Trophoblast cell (in vitro differentiated cells and primary cell): ENCODE results near the gene AKIRIN1.
"Not testable (repeated sequence)": the region's sequence is repeated elsewhere in the genome, so short reads cannot be mapped to it uniquely, and the experiment has no call there.

Source experiments
- DNase-seq, 2 donors: peaks; one replicate each; pipeline ENCODE4 v3.0.0-alpha.2; 2016
- H2AFZ ChIP-seq: 2 replicates; pipeline ENCODE4 v1.6.1; 2013; ENCODE audit warnings: low read length, moderate library complexity, mild to moderate bottlenecking; ENCODE audit not compliant: insufficient read depth, poor library complexity
- H2AK5ac ChIP-seq: 2 replicates; pipeline ENCODE4 v1.6.1; 2013; ENCODE audit warnings: mild to moderate bottlenecking, low read length
- H2BK120ac ChIP-seq: 2 replicates; pipeline ENCODE4 v1.6.1; 2013; ENCODE audit warnings: low read length, mild to moderate bottlenecking, moderate library complexity; ENCODE audit not compliant: insufficient read depth, poor library complexity
- H2BK12ac ChIP-seq: 2 replicates; pipeline ENCODE4 v1.6.1; 2013; ENCODE audit warnings: mild to moderate bottlenecking, low read length, moderate library complexity
- H2BK5ac ChIP-seq: 2 replicates; pipeline ENCODE4 v1.6.1; 2013; ENCODE audit warnings: low read length, low read depth, moderate library complexity, mild to moderate bottlenecking; ENCODE audit not compliant: poor library complexity
- H3K14ac ChIP-seq: 2 replicates; pipeline ENCODE4 v1.6.1; 2013; ENCODE audit warnings: mild to moderate bottlenecking, low read length
- H3K18ac ChIP-seq: 2 replicates; pipeline ENCODE4 v1.6.1; 2013; ENCODE audit warnings: mild to moderate bottlenecking, low read length
- H3K23ac ChIP-seq: 2 replicates; pipeline ENCODE4 v1.6.1; 2013; ENCODE audit warnings: low read length
- H3K27ac ChIP-seq: 2 replicates; pipeline ENCODE4 v1.5.1; 2013; ENCODE audit warnings: low read depth, mild to moderate bottlenecking, inconsistent platforms, low read length, moderate library complexity
- H3K27me3 ChIP-seq: 2 replicates; pipeline ENCODE4 v1.6.1; 2013; ENCODE audit warnings: inconsistent platforms, mild to moderate bottlenecking, low read length, moderate library complexity; ENCODE audit not compliant: insufficient read depth
- H3K36me3 ChIP-seq, 2 experiments: 1 replicate in 1 of 2; 2 replicates in 1 of 2; pipeline ENCODE4 v1.6.1; 2013; ENCODE audit warnings: low read length in 2 of 2, mild to moderate bottlenecking in 2 of 2, moderate library complexity in 1 of 2; ENCODE audit not compliant: insufficient read depth in 2 of 2, control insufficient read depth in 1 of 2
- H3K4ac ChIP-seq: 2 replicates; pipeline ENCODE4 v1.6.1; 2013; ENCODE audit warnings: low read depth, mild to moderate bottlenecking, low read length, moderate library complexity
- H3K4me1 ChIP-seq, 2 experiments: 1 replicate in 1 of 2; 2 replicates in 1 of 2; pipeline ENCODE4 v1.6.1; 2013; ENCODE audit warnings: low read length in 2 of 2, mild to moderate bottlenecking in 2 of 2, moderate library complexity in 1 of 2; ENCODE audit not compliant: insufficient read depth in 2 of 2, control insufficient read depth in 1 of 2
- H3K4me2 ChIP-seq: 2 replicates; pipeline ENCODE4 v1.6.1; 2013; ENCODE audit warnings: inconsistent platforms, mild to moderate bottlenecking, low read length, moderate library complexity
- H3K4me3 ChIP-seq: 2 replicates; pipeline ENCODE4 v1.5.1; 2013; ENCODE audit warnings: mild to moderate bottlenecking, low read depth, low read length, inconsistent platforms
- H3K79me1 ChIP-seq: one replicate; pipeline ENCODE4 v1.6.1; 2013; ENCODE audit warnings: low read length
- H3K79me2 ChIP-seq: 2 replicates; pipeline ENCODE4 v1.6.1; 2013; ENCODE audit warnings: low read length, mild to moderate bottlenecking; ENCODE audit not compliant: control insufficient read depth, insufficient read depth, poor library complexity
- H3K9ac ChIP-seq: 2 replicates; pipeline ENCODE4 v1.6.1; 2013; ENCODE audit warnings: mild to moderate bottlenecking, low read length
- H3K9me3 ChIP-seq: 2 replicates; pipeline ENCODE4 v1.6.1; 2013; ENCODE audit warnings: low read depth, mild to moderate bottlenecking, control low read depth, inconsistent platforms, low read length; ENCODE audit not compliant: insufficient read depth
- H4K12ac ChIP-seq: 2 replicates; pipeline ENCODE4 v1.6.1; 2013; ENCODE audit warnings: low read depth, mild to moderate bottlenecking, low read length, moderate library complexity
- H4K8ac ChIP-seq: 2 replicates; pipeline ENCODE4 v1.6.1; 2013; ENCODE audit warnings: low read depth, mild to moderate bottlenecking, low read length, moderate library complexity
- H4K91ac ChIP-seq: one replicate; pipeline ENCODE4 v1.6.1; 2013; ENCODE audit warnings: low read depth, mild to moderate bottlenecking, low read length, moderate library complexity
- WGBS: extraction: QIAGEN DNeasy Blood & Tissue Kit; methylation state at CpG from one replicate; pipeline ENCODE4 v1.1.7; 2013; ENCODE audit warnings: missing lambda C conversion rate; ENCODE audit not compliant: insufficient read length, insufficient coverage; ENCODE audit errors: extremely low coverage; 5-methylcytosine and 5-hydroxymethylcytosine counted together

The AKIRIN1 gene

DNA sequence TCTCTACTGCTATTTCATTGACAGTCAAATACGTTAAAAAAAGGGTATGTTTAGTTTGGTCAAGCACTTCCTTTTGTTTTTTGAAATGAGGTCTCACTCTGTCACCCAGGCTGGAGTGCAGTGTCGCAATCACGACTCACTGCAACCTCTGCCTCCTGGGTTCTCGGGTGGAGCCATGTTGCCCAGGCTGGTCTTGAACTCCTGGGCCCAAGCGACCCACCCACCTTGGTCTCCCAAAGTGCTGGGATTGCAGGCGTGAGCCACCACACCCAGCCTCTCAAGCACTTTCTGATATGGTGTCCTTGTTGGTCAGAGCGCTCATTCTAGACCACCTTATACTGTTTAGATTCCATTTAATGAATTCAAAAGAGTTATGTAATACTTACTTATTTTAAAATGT is 28.5 kb upstream of the AKIRIN1 start:
- H2AK5ac ChIP-seq: no peak overlapping the region
- H3K4ac ChIP-seq: no peak overlapping the region
- peaks cover 5% of the 10 kb centered on the region for H3K79me1 ChIP-seq
- no peaks in the 10 kb centered on the region for H3K27me3 ChIP-seq
- no peak overlapping the region for H2BK120ac ChIP-seq
- H3K4me2 ChIP-seq: no peak overlapping the region
- no peak for DNase-seq
- no peak overlapping the region for H2BK12ac ChIP-seq
- no CpG with 5 or more reads among the region's 7 CpGs for whole genome bisulfite sequencing
- H3K4me3 ChIP-seq: no peak overlapping the region
- H3K18ac ChIP-seq: no peak overlapping the region
- H2BK5ac ChIP-seq: no peak overlapping the region
- no peak overlapping the region for H2AFZ ChIP-seq
- H4K8ac ChIP-seq: no peak overlapping the region
- no peak overlapping the region for H3K27ac ChIP-seq
- no peaks in the 10 kb centered on the region for H3K9me3 ChIP-seq
- no peak overlapping the region for H4K12ac ChIP-seq
- H3K9ac ChIP-seq: no peak overlapping the region
- peaks cover 6 to 8% of the 10 kb centered on the region in 2 experiments for H3K4me1 ChIP-seq
- H3K79me2 ChIP-seq: no peaks in the 10 kb centered on the region
- no peak overlapping the region for H3K14ac ChIP-seq
- no peaks in the 10 kb centered on the region for H3K36me3 ChIP-seq
- no peak overlapping the region for H4K91ac ChIP-seq
- H3K23ac ChIP-seq: no peak overlapping the region

DNA sequence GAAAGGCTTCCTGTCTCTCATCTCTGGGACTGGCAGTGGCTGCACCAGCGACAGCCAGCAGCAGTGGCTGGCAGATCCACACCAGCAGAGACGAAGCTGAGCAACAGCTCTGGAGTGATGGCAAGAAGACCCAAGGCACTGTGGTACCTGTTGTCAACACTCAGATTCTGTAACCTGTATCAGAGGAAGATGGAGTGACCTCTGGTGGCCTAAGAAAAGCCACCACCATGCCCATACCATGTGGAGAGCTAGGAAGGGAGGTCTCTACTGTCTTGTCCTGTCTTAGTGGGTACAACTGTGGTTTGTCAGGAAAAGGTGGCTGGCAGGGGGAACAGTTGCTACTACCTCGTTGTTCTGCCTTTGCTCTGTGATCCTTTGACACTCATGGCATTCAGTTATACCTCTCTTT is 26.9 kb upstream of the AKIRIN1 start:
- Histone ChIP-seq H3K14ac (no peak overlapping the region), H2AFZ (no peak overlapping the region), H3K36me3 (no peaks in the 10 kb centered on the region), H3K79me1 (peaks cover 3% of the 10 kb centered on the region), H3K23ac (no peak overlapping the region), H3K4me2 (no peak overlapping the region), H3K79me2 (no peaks in the 10 kb centered on the region), H3K9ac (no peak overlapping the region), H3K4ac (no peak overlapping the region), H2AK5ac (no peak overlapping the region), H4K12ac (no peak overlapping the region), H4K8ac (no peak overlapping the region), H2BK120ac (no peak overlapping the region), H3K4me1 (peaks cover 4% of the 10 kb centered on the region in 2 experiments), H2BK5ac (no peak overlapping the region), H3K4me3 (no peak overlapping the region), H3K27ac (no peak overlapping the region), H2BK12ac (no peak overlapping the region), H3K18ac (no peak overlapping the region), H3K9me3 (no peaks in the 10 kb centered on the region), H4K91ac (no peak overlapping the region), H3K27me3 (no peaks in the 10 kb centered on the region)
- WGBS: no CpG with 5 or more reads among the region's 3 CpGs
- peak in 1 of 2 donors; percentile 52 for DNase-seq

DNA sequence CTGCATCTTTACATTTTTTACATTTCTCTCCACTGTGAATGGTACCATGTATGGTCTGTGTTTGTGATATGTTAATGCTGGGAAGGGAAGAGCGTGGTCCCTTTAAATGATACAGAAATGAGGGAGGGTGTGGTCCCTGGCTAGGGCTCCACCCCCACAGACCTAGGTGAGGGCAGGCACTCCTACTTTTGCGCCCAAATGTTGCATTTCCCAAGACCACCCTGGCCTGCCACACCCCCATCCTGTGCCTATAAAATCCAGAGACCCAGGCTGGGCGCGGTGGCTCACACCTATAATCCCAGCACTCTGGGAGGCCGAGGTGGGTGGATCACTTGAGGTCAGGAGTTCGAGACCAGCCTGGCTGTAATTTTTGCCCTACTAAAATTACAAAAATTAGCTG is 17.9 kb upstream of the AKIRIN1 start:
- not testable (repeated sequence) for H2BK5ac ChIP-seq, H2BK12ac ChIP-seq, H3K36me3 ChIP-seq, H3K4me2 ChIP-seq, H3K4me1 ChIP-seq, H3K79me1 ChIP-seq, H4K8ac ChIP-seq, H2AK5ac ChIP-seq, H3K27me3 ChIP-seq, H3K9ac ChIP-seq, H3K9me3 ChIP-seq, H2BK120ac ChIP-seq, H3K4me3 ChIP-seq, H3K27ac ChIP-seq, H2AFZ ChIP-seq, DNase-seq, H3K23ac ChIP-seq, H3K4ac ChIP-seq, H3K14ac ChIP-seq, H3K79me2 ChIP-seq, H3K18ac ChIP-seq, H4K12ac ChIP-seq, H4K91ac ChIP-seq
- no CpG with 5 or more reads among the region's 6 CpGs for WGBS

- Histone ChIP-seq H3K79me2 (no peaks in the 10 kb centered on the region), H3K27me3 (no peaks in the 10 kb centered on the region), H4K91ac (no peak overlapping the region), H3K9ac (no peak overlapping the region), H2BK12ac (no peak overlapping the region), H2AFZ (no peak overlapping the region), H4K8ac (no peak overlapping the region), H3K23ac (no peak overlapping the region), H3K4me2 (no peak overlapping the region), H3K36me3 (no peaks in the 10 kb centered on the region), H3K27ac (no peak overlapping the region), H3K18ac (no peak overlapping the region), H2BK120ac (no peak overlapping the region), H2BK5ac (no peak overlapping the region), H3K9me3 (peaks cover 3% of the 10 kb centered on the region), H3K4me3 (no peak overlapping the region), H3K79me1 (no peaks in the 10 kb centered on the region), H3K4ac (no peak overlapping the region), H2AK5ac (no peak overlapping the region), H3K14ac (no peak overlapping the region), H3K4me1 (no peaks in the 10 kb centered on the region), H4K12ac (no peak overlapping the region)
- no peak for DNase-seq
- WGBS: no CpG with 5 or more reads among the region's 13 CpGs
These were observed 17.2 kb upstream of the AKIRIN1 start for GRCh38 chr1:38973659-38974437.
